HEK293 (cell line): ENCODE results near the gene GRIK2.

Experiments used
- ZNF530 ChIP-seq: fragments of 450-650 bp; formaldehyde crosslinking; IDR thresholded peaks from 2 replicates; pipeline ENCODE4 v1.5.1; 2016; ENCODE audit warnings: low read depth, missing biosample characterization, missing genetic modification characterization
- TF ChIP-seq, protein P1 (sequence below): fragments of 450-650 bp; formaldehyde crosslinking; IDR thresholded peaks from 2 replicates; pipeline ENCODE4 v1.5.1; 2016; ENCODE audit warnings: missing biosample characterization, missing genetic modification characterization

DNA sequence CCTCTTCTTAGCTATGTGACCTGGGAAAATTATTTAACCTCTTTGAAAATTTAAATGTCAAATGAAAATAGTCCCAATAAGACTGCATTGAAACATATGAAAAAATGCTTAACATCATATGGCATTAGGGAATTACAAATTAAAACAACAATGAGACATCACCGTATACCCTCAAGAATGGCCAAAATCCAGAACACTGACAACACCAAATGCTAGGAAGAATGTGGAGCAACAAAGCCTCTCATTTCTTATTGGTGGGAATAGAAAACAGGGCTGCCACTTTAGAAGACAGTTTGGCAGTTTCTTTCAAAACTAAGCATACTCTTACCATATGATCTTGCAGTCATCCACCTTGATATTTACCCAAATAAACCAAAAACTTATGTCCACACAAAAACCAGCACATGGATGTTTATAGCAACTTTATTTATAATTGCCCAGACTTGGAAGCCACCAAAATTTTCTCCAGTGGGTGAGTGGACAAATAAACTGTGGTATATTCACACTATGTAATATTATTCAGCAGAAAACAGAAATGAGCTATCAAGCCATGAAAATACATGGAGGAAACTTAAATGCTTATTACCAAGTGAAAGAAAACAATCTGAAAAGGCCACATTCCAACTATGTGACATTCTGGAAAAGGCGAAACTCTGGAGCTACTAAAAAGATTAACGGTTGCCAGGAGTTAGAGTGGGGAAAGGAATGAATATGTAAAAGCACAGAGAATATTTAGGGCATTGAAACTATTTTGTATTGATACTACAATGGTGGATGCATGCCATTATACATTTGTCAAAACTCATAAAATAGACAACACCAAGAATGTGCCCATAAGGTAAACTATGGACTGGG, 459.9 kb downstream of the GRIK2 start:
- no peak for TF ChIP-seq ZNF530 (tag by site-specific recombination)
- TF ChIP-seq, protein P1, sequence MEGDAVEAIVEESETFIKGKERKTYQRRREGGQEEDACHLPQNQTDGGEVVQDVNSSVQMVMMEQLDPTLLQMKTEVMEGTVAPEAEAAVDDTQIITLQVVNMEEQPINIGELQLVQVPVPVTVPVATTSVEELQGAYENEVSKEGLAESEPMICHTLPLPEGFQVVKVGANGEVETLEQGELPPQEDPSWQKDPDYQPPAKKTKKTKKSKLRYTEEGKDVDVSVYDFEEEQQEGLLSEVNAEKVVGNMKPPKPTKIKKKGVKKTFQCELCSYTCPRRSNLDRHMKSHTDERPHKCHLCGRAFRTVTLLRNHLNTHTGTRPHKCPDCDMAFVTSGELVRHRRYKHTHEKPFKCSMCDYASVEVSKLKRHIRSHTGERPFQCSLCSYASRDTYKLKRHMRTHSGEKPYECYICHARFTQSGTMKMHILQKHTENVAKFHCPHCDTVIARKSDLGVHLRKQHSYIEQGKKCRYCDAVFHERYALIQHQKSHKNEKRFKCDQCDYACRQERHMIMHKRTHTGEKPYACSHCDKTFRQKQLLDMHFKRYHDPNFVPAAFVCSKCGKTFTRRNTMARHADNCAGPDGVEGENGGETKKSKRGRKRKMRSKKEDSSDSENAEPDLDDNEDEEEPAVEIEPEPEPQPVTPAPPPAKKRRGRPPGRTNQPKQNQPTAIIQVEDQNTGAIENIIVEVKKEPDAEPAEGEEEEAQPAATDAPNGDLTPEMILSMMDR (tag by site-specific recombination), result no peak
